ENCODE results near the gene TMEM53.

GRCh38 chr1:44663417-44663816, 10.9 kb downstream of the TMEM53 start:
- TF ChIP-seq CTCF (IDR thresholded peaks at IDR 0.05; ENCODE audit: borderline replicate concordance, extremely low read depth, low read length, poor library complexity, severe bottlenecking): no peak
- TF ChIP-seq EZH2 (IDR thresholded peaks at IDR 0.05; ENCODE audit: borderline replicate concordance, low read depth, low read length, severe bottlenecking): no peak

All from DND-41 (cell line).